Activated CD4-positive, CD25-positive, alpha-beta regulatory T cell treated with anti-CD3 and anti-CD28 coated beads, Interleukin-2, amount 50 U/mL, for 16 hours (primary cell): ENCODE data around the gene FCGR1A.
"Not testable (repeated sequence)": the region's sequence is repeated elsewhere in the genome, so short reads cannot be mapped to it uniquely, and the experiment has no call there.

Experiments used
- DNase-seq: peaks from one replicate; pipeline ENCODE4 v3.0.0-alpha.2; 2020; ENCODE audit warnings: low read depth, low spot score

The FCGR1A gene

DNA sequence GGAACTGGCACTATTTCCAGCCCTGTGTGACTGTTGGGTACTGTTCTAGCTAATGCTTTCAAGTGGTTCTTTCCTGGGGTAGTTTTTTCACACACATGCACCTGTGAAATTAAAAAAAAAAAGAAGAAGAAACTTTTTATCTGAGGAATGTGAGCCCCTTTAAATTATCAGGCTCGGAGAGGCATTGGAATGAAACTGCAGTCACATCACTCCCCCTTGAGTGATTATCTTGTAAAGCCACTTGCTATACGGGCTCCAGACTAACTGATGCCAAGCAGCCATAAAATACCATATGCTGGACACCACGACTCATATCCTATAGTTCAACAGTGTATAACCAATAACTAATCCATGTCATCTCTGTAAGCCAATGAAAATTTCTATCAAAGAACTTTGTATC, 5.4 kb upstream of the FCGR1A start:
- not testable (repeated sequence) for DNase-seq

DNA sequence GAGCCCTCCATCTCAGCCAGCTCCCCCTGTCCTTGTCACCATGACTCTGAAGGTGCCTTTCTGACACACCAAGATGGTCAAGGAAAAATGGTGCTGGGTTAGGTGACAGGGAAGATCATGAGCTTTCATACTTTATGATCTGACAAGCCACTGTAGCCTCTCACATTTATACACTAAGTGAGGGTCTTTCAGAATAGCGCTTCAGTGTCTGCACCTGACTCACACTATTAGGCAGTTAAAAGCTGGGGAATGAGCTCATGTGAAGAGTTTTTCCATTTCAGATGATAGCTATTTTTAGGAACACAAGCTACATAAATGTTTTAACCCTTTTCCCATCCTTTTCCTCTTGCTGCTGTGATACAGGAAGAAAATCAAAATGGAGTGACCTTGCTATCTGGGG, 4.2 kb upstream of the FCGR1A start:
- not testable (repeated sequence) for DNase-seq

- not testable (repeated sequence) for DNase-seq
Measured at GRCh38 chr1:149781413-149781984, 995 bp upstream of the FCGR1A start.

DNA sequence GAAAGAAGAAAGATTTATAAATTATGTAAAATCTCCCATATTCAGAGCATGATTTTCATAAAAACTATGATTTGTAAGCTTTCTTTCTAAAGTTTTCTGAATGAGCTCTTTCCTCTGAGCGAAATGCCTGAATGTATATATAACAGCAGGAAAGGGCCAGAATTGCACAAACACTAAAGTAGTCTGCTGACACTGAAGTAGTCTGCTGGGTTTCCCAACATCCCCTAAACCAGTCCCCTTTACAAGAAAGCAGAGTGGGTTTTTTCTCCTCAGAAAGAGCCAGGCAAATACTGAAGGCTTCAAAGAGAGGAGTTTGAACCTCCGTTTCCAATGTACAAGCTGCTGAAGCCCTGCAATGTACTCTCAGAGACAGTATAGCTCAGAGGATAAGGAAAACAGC, 795 bp downstream of the FCGR1A start:
- not testable (repeated sequence) for DNase-seq

DNA sequence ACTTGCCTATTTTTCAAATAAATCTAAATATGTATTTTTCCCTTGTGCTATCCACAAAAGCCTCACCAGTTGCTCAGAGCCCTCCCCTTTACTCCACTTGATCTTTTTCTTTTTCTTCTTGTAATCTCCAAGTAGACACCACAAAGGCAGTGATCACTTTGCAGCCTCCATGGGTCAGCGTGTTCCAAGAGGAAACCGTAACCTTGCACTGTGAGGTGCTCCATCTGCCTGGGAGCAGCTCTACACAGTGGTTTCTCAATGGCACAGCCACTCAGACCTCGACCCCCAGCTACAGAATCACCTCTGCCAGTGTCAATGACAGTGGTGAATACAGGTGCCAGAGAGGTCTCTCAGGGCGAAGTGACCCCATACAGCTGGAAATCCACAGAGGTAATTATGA, 1.4 kb downstream of the FCGR1A start:
- not testable (repeated sequence) for DNase-seq

DNA sequence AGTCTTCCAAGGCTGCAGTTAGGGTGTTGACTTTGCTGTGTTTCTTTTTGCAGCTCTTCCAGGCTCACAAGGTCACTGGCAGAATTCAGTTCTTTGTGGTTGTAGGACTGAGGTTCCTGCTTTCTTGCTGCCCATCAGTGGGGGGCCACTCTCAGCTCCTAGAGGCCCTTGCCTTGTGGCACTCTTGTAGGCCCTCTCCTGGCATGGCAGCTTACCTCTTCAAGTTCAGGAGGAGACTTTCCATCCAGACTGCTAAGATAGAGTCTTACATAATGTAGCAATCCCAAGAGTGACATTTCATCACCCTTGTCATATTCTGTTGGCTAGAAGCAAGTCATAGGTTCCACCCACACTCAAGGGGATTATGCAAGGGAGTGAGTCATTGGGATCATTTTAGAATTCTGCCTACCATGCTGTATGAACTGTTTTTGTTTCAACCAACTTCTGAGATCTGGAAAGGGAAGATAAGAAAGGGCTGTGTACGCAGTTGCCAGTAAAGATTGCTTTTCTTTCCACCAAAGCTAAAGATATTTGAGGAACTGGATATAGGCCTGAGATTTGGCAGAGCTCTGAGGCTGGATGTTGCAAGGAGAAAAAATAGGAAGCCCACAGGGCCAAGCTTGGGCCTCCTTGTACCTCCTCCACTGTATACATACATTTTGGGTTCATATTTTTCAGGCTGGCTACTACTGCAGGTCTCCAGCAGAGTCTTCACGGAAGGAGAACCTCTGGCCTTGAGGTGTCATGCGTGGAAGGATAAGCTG, 5.4 kb downstream of the FCGR1A start:
- DNase-seq, result not testable (repeated sequence)

GRCh38 chr1:149792502-149792901, 10.0 kb downstream of the FCGR1A start:
- not testable (repeated sequence) for DNase-seq

GRCh38 chr1:149792912-149793515, 10.5 kb downstream of the FCGR1A start:
- DNase-seq, result peak; percentile 67

GRCh38 chr1:149793885-149794284, 11.4 kb downstream of the FCGR1A start:
- not testable (repeated sequence) for DNase-seq

- DNase-seq, result not testable (repeated sequence)
Measured at GRCh38 chr1:149801628-149802027, 19.1 kb downstream of the FCGR1A start.

DNA sequence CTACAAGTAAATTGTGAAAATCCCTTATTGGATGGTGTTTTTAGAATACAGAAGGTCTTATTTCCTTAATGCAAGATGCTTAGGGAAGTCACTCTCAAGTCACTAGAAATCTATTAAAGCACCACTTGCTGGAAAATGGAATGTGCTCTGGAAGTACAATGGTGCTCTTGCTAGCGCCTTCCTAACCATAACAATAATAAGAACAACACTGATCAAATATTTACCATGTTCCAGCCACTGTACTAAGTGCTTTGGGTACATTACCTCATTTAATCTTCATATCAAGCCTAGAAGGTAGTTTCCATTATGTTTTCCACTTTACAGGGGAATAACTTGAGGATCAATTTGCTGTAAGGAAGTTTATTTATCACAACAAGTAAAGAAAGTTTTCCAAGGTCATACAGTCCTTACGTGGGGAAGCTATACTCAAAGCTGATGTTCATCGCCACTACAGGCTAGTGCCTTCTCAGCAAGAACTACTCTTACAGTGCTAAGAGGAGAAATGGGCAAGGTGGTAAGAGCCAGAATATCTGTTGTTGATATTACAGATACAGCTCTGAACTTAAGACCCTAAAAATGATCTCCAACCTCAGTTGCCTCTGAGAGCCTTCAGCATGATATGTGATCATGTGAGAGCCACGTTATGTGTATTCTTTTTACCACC, 22.1 kb downstream of the FCGR1A start:
- not testable (repeated sequence) for DNase-seq

- DNase-seq, result not testable (repeated sequence)
Measured at GRCh38 chr1:149810697-149811405, 28.4 kb downstream of the FCGR1A start.

DNA sequence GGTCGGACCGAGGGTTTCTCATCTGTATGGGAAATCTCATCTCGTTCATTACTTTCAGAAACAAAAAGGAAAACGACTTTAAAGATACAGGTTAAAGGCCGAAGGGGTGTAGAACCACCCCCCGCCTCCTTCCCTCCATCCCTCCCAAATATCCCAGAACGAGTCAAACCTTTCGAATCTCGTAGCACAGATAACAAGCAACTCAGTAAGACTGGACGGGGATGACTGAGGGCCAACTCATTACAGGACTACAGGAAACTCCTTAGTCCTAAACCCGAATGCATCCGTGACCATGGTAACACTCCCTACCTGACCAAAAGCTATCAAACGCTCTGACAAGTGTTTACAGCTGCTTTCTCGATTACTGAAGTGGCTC, 29.0 kb downstream of the FCGR1A start:
- DNase-seq, result not testable (repeated sequence)

- peak; percentile 77 for DNase-seq
Measured at GRCh38 chr1:149811890-149812829, 29.7 kb downstream of the FCGR1A start.

DNA sequence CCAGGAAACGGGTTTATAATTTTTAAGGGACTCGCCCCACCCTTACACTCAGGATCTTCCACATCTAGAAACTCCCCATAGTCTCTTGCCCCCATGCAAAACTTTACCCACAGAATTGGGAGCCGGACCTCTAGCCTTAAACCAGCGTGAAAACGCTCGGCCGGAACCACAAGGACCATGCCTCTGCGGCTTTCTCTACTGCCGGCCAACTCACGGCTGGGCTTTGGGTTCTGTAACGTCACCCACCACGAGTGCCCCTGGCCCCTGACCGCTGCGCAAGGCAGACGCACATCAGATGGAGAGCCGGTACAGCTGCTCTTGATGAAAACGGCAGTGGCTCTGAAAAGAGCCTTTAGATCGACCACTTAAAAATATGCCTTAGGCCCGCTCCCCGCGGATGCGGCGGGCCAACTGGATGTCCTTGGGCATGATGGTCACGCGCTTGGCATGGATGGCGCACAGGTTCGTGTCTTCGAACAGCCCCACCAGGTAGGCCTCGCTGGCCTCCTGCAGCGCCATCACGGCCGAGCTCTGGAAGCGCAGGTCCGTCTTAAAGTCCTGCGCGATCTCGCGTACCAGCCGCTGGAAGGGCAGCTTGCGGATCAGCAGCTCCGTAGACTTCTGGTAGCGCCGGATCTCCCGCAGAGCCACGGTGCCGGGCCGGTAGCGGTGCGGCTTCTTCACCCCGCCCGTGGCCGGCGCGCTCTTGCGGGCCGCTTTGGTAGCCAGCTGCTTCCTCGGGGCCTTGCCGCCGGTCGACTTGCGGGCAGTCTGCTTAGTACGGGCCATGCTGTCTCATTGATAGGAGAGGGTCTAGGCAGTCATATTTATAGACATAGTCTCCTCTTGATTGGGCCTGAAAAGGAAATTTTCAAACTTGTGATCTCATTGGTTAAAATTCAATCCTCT, 30.7 kb downstream of the FCGR1A start:
- peak; percentile 33 for DNase-seq

DNA sequence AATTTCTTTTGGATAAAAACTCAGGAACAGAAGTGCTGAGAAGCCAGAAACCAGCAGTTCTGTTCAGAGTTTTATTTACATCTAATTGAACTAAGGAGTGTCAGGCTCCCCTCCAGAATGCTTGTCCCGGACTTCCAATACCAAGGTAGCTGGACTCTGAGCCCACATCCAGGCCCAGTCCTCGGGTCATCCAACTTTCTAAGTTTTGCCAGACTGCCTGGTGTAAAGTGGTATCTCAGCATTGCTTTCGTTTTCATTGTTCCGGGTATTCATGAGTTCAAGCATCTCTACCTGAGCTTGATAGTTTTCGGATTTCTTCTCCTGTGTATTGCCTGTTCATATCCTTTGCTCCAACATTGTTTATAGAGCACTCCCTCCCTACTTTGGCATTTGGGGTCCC, 37.9 kb downstream of the FCGR1A start:
- not testable (repeated sequence) for DNase-seq

- DNase-seq, result not testable (repeated sequence)
Measured at GRCh38 chr1:149826555-149826954, 44.1 kb downstream of the FCGR1A start.

GRCh38 chr1:149831764-149832315, 49.3 kb downstream of the FCGR1A start:
- DNase-seq, result not testable (repeated sequence)
